Lower leg skin (tissue), 3 donors: ENCODE measurements around the gene SKI.

ENCODE experiments used
- POLR2A ChIP-seq, 2 donors: fragments of 450-650 bp; IDR thresholded peaks; one replicate each; pipeline ENCODE4 v1.6.1; 2016 to 2017; ENCODE audit warnings: antibody characterized with exemption in 2 of 2, mild to moderate bottlenecking in 1 of 2, moderate library complexity in 1 of 2
- TF ChIP-seq, protein P1 (sequence below), 3 donors: fragments of 450-650 bp; IDR thresholded peaks; one replicate each; pipeline ENCODE4 v1.5.1; 2016; ENCODE audit warnings: antibody characterized with exemption in 3 of 3, mild to moderate bottlenecking in 3 of 3, moderate library complexity in 2 of 3

GRCh38 chr1:2195785-2196184 lies 32.3 kb upstream of the SKI start:
- TF ChIP-seq, protein P1, sequence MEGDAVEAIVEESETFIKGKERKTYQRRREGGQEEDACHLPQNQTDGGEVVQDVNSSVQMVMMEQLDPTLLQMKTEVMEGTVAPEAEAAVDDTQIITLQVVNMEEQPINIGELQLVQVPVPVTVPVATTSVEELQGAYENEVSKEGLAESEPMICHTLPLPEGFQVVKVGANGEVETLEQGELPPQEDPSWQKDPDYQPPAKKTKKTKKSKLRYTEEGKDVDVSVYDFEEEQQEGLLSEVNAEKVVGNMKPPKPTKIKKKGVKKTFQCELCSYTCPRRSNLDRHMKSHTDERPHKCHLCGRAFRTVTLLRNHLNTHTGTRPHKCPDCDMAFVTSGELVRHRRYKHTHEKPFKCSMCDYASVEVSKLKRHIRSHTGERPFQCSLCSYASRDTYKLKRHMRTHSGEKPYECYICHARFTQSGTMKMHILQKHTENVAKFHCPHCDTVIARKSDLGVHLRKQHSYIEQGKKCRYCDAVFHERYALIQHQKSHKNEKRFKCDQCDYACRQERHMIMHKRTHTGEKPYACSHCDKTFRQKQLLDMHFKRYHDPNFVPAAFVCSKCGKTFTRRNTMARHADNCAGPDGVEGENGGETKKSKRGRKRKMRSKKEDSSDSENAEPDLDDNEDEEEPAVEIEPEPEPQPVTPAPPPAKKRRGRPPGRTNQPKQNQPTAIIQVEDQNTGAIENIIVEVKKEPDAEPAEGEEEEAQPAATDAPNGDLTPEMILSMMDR (IDR thresholded peaks at IDR 0.05), result no peak
- no peak for TF ChIP-seq POLR2A (IDR thresholded peaks at IDR 0.05)
